Measurements from ENCODE around the gene MAST4. TPM values are rescaled to one million over a fixed set of nuclear protein-coding genes. Genes with fewer than 3 reads are reported as not detected.

The MAST4 gene
- total RNA-seq, 1 donor = 23.2 TPM

DNA sequence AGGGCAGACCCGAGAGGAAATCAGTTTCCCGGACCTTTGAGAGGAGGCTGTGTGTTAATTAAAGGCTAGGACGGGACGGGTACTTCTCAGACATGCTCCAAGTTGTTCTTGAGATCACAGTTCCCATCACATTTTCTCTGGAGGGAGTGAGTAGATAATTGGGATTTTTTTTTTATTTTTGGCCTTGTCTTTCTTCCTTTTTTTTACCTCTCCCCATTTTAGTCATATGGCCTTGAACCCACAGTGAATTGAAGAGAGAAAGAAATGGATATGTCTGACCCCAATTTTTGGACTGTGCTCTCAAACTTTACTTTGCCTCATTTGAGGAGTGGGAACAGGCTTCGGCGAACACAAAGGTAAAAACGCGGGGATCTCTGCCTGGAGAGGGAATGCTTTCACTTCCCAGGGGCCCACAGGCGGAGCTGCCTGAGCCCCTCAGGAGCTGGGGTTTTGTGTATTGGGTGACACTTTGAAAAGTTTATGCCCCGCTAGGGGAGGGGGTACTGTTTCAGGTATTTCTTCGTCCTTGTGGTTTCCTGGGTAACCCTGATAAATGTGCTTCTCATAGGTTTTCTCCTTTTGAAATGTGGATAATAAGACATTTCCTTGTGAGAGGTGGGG, 408.6 kb downstream of the MAST4 start:
- H3K4me3 ChIP-seq (ENCODE audit: low read depth, low read length) = peak overlapping the region; percentile 66
- no peak for DNase-seq (ENCODE audit: low read depth)
- TF ChIP-seq, protein P1, sequence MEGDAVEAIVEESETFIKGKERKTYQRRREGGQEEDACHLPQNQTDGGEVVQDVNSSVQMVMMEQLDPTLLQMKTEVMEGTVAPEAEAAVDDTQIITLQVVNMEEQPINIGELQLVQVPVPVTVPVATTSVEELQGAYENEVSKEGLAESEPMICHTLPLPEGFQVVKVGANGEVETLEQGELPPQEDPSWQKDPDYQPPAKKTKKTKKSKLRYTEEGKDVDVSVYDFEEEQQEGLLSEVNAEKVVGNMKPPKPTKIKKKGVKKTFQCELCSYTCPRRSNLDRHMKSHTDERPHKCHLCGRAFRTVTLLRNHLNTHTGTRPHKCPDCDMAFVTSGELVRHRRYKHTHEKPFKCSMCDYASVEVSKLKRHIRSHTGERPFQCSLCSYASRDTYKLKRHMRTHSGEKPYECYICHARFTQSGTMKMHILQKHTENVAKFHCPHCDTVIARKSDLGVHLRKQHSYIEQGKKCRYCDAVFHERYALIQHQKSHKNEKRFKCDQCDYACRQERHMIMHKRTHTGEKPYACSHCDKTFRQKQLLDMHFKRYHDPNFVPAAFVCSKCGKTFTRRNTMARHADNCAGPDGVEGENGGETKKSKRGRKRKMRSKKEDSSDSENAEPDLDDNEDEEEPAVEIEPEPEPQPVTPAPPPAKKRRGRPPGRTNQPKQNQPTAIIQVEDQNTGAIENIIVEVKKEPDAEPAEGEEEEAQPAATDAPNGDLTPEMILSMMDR (IDR thresholded peaks at IDR 0.05; ENCODE audit: insufficient read depth, low read length) = no peak

DNA sequence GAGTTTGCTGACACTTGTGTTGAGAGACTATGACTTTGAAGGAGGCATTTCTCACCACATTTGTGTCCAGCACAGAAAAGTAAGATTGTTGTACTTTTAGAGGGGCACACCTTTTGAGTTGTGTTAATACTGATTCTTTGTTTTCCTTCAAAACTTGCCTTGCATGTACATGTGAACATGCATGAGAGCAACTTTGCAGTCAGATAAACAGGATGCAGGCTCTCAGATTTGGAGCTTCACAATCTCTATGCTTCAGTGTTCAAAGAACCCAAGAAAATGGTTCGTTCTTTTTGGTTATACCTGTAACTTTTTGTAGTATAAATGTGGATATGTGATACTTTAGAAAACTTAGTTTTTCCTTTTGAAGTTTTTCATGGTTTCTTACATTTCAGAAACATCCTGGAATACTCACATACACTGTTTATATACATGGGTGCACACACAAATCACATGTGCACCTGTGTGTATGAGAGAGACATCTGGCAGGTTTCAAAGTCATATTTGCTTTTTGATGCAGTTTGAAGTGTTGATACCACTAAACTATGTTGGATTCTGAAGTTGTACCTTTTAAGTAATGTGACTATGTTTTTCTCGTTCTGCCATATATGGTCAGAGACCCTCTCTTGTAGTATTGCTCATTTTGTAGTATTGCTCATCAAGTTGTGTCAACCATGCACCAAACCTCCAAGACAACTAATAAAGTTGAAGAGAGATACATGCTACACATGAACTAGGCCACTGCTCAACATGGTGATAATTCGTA, 409.7 kb downstream of the MAST4 start:
- TF ChIP-seq, protein P1 (IDR thresholded peaks at IDR 0.05; ENCODE audit: insufficient read depth, low read length) = no peak
- no peak for DNase-seq (ENCODE audit: low read depth)
- H3K4me3 ChIP-seq (ENCODE audit: low read depth, low read length) = peak overlapping the region; percentile 66

GRCh38 chr5:67006500-67006848, 410.3 kb downstream of the MAST4 start:
- TF ChIP-seq, protein P1 (IDR thresholded peaks at IDR 0.05; ENCODE audit: insufficient read depth, low read length) = no peak
- H3K4me3 ChIP-seq (ENCODE audit: low read depth, low read length) = no peak overlapping the region
- DNase-seq (ENCODE audit: low read depth) = no peak

GRCh38 chr5:67009028-67009427, 412.8 kb downstream of the MAST4 start:
- no peak for DNase-seq (ENCODE audit: low read depth)
- TF ChIP-seq, protein P1 (IDR thresholded peaks at IDR 0.05; ENCODE audit: insufficient read depth, low read length) = no peak
- H3K4me3 ChIP-seq (ENCODE audit: low read depth, low read length) = no peak overlapping the region

GRCh38 chr5:67010684-67011409, 414.7 kb downstream of the MAST4 start:
- TF ChIP-seq, protein P1 (IDR thresholded peaks at IDR 0.05; ENCODE audit: insufficient read depth, low read length) = no peak
- peak; percentile 62 for DNase-seq (ENCODE audit: low read depth)
- H3K4me3 ChIP-seq (ENCODE audit: low read depth, low read length) = peak overlapping the region; percentile 11

GRCh38 chr5:67011422-67011821, 415.2 kb downstream of the MAST4 start:
- TF ChIP-seq, protein P1 (IDR thresholded peaks at IDR 0.05; ENCODE audit: insufficient read depth, low read length) = no peak
- no peak for DNase-seq (ENCODE audit: low read depth)
- peak overlapping the region; percentile 11 for H3K4me3 ChIP-seq (ENCODE audit: low read depth, low read length)

All from fibroblast of the aortic adventitia (primary cell).